ENCODE results near the gene YARS1. TPM values are rescaled to one million over a fixed set of nuclear protein-coding genes. Genes with fewer than 3 reads are reported as not detected.

The YARS1 gene
- polyA plus RNA-seq, 2 of the 4 experiments (the other 2 are of a cell fraction): 92.5 to 103 TPM

DNA sequence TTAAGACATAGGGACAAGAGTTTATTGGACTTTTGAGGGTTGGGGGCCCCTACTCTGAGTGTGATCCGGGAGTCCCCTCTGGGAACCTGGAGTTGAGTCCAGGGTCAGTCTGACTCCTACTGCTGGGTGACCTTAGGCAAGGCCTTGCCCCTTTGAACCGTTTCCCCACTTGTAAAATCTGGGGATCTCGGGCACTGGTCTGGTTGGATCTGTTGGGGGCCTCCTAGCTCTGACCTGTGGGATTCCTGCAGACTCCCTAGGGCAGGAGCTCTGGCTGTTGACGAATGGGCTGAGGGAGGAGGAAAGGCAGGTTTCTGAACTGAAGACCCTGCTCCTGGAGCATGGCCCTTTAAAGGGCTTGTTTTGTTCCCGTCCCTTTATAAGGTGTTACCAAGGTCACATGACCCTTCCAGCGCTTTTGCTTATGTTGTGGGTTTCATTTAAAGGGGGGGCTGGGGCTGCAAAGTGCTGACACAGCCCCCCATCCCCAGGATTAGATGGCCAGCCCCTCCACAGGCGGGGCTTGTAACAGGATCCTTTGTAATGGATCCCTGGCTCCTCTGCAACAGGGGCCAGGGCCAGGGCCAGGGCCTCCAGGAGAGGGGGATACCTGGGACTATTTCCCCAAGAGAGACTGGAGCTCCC lies 50.7 kb downstream of the YARS1 start (continued):
- TF ChIP-seq KDM1A (IDR thresholded peaks at IDR 0.05; ENCODE audit: low read depth) (no peak), RCOR1 (IDR thresholded peaks at IDR 0.05; ENCODE audit: low read depth, low read length) (no peak), FOSB (CRISPR knock-in tag; IDR thresholded peaks at IDR 0.05) (no peak), FOSL2 (IDR thresholded peaks at IDR 0.05) (no peak), FOSL2 (CRISPR knock-in tag; IDR thresholded peaks at IDR 0.05) (no peak)
- TF ChIP-seq, protein P1, sequence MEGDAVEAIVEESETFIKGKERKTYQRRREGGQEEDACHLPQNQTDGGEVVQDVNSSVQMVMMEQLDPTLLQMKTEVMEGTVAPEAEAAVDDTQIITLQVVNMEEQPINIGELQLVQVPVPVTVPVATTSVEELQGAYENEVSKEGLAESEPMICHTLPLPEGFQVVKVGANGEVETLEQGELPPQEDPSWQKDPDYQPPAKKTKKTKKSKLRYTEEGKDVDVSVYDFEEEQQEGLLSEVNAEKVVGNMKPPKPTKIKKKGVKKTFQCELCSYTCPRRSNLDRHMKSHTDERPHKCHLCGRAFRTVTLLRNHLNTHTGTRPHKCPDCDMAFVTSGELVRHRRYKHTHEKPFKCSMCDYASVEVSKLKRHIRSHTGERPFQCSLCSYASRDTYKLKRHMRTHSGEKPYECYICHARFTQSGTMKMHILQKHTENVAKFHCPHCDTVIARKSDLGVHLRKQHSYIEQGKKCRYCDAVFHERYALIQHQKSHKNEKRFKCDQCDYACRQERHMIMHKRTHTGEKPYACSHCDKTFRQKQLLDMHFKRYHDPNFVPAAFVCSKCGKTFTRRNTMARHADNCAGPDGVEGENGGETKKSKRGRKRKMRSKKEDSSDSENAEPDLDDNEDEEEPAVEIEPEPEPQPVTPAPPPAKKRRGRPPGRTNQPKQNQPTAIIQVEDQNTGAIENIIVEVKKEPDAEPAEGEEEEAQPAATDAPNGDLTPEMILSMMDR (IDR thresholded peaks at IDR 0.05): no peak
- TF ChIP-seq, protein P2, sequence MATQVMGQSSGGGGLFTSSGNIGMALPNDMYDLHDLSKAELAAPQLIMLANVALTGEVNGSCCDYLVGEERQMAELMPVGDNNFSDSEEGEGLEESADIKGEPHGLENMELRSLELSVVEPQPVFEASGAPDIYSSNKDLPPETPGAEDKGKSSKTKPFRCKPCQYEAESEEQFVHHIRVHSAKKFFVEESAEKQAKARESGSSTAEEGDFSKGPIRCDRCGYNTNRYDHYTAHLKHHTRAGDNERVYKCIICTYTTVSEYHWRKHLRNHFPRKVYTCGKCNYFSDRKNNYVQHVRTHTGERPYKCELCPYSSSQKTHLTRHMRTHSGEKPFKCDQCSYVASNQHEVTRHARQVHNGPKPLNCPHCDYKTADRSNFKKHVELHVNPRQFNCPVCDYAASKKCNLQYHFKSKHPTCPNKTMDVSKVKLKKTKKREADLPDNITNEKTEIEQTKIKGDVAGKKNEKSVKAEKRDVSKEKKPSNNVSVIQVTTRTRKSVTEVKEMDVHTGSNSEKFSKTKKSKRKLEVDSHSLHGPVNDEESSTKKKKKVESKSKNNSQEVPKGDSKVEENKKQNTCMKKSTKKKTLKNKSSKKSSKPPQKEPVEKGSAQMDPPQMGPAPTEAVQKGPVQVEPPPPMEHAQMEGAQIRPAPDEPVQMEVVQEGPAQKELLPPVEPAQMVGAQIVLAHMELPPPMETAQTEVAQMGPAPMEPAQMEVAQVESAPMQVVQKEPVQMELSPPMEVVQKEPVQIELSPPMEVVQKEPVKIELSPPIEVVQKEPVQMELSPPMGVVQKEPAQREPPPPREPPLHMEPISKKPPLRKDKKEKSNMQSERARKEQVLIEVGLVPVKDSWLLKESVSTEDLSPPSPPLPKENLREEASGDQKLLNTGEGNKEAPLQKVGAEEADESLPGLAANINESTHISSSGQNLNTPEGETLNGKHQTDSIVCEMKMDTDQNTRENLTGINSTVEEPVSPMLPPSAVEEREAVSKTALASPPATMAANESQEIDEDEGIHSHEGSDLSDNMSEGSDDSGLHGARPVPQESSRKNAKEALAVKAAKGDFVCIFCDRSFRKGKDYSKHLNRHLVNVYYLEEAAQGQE (IDR thresholded peaks at IDR 0.05): no peak

DNA sequence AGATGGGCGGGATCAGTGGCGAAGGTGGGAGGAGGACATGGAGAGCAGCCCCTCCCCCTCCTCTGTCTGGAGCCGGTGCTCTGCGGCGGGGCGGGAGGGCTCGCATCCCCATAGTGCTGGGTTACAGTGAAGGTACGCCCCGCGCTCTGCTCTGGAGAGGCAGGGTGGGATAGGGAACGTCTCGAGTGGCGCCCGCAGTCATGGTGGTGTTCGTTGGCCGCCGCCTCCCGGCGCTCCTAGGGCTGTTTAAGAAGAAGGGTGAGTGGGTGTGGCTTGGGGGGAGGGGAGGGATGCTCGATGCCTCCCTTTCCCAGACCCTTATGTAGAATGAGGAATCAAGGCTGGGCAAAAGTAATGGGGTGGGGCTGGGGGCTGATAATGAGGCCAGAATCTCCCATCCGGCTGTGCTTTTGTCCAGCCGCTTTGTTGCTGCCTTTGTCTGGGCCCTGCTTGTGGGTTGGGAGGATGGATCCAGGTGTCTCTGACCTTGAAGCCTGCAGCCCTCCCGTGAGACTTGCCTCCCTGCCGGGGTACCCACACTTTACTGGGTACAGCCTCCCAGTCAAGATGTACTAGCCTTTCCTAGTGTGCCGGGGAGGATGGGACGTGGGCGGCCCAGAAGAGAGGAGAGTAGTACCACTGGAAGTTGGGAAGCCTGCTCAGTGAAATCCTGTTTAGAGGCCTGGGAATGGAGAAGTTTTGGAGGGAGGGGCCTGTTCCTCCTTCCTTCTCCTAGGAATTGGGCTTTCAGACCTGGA lies 51.4 kb downstream of the YARS1 start:
- no peak overlapping the region for H3K4me3 ChIP-seq
- ChIA-PET CTCF (interaction anchor here (1.2 to 1.4 kb wide), 2 partner anchors 24 to 53 kb away, joined by 3 to 7 read pairs; no protein-coding TSS in a partner anchor), POLR2A (no interaction called here)
- no peaks in the 10 kb centered on the region for H3K9me3 ChIP-seq
- H3K4me1 ChIP-seq: peaks cover 91% of the 10 kb centered on the region
- H3K4me2 ChIP-seq: peak overlapping the region; percentile 52
- ATAC-seq (no peak), DNase-seq (ENCODE audit: low read depth in 1 of 2, low spot score in 1 of 2) (no peak), FAIRE-seq (no peak)
- TF ChIP-seq, protein P3, sequence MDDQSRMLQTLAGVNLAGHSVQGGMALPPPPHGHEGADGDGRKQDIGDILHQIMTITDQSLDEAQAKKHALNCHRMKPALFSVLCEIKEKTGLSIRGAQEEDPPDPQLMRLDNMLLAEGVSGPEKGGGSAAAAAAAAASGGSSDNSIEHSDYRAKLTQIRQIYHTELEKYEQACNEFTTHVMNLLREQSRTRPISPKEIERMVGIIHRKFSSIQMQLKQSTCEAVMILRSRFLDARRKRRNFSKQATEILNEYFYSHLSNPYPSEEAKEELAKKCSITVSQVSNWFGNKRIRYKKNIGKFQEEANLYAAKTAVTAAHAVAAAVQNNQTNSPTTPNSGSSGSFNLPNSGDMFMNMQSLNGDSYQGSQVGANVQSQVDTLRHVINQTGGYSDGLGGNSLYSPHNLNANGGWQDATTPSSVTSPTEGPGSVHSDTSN (IDR thresholded peaks at IDR 0.05): no peak
- TF ChIP-seq CHD2 (IDR thresholded peaks at IDR 0.05; ENCODE audit: low read length, partially characterized antibody): no peak
- TF ChIP-seq FOSB (CRISPR knock-in tag; IDR thresholded peaks at IDR 0.05): no peak
- TF ChIP-seq, protein P1 (IDR thresholded peaks at IDR 0.05): no peak
- TF ChIP-seq, protein P4, sequence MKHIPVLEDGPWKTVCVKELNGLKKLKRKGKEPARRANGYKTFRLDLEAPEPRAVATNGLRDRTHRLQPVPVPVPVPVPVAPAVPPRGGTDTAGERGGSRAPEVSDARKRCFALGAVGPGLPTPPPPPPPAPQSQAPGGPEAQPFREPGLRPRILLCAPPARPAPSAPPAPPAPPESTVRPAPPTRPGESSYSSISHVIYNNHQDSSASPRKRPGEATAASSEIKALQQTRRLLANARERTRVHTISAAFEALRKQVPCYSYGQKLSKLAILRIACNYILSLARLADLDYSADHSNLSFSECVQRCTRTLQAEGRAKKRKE (CRISPR knock-in tag; IDR thresholded peaks at IDR 0.05; ENCODE audit: low read depth): no peak
- H3K27ac ChIP-seq: peak overlapping the region; percentile 64 to 99
- 85% methylated on average over 20 of the region's 27 CpGs for WGBS (ENCODE audit: missing lambda C conversion rate)

Measured in A549 (cell line).